B cell (primary cell): ENCODE data around the gene TMEM38A. TPM values are rescaled to one million over a fixed set of nuclear protein-coding genes. Genes with fewer than 3 reads are reported as not detected.

Experiments used
- ATAC-seq: fragments of 200-7000 bp; cut with Tn5 transposase; one replicate; pipeline ENCODE4 v1.10.0; 2021; ENCODE audit warnings: low read depth, mild to moderate bottlenecking, moderate number of reproducible peaks, moderate library complexity
- CTCF ChIA-PET: fragments of 350-600 bp; sonication (Branson Sonifier 250); formaldehyde crosslinking; loops from one replicate; lab custom pipeline; 2021; ENCODE audit warnings: antibody characterized with exemption, inconsistent platforms; lab: Charles Lee
- POLR2A ChIA-PET: fragments of 350-600 bp; sonication (Branson Sonifier 250); formaldehyde crosslinking; loops from one replicate; lab custom pipeline; 2021; ENCODE audit warnings: antibody characterized with exemption; lab: Charles Lee
- DNase-seq: peaks from one replicate; pipeline ENCODE4 v3.0.0; 2013
- H2AFZ ChIP-seq: 2 replicates; pipeline ENCODE4 v1.6.1; 2012; ENCODE audit warnings: mild to moderate bottlenecking, low read depth, low read length; ENCODE audit not compliant: insufficient read depth, poor library complexity, severe bottlenecking
- H3K27ac ChIP-seq, 2 donors: 1 replicate in 1 of 2; 2 replicates in 1 of 2; pipeline ENCODE4 v1.5.1; 2012 to 2013; ENCODE audit warnings: low read length in 2 of 2, mild to moderate bottlenecking in 2 of 2, moderate library complexity in 1 of 2
- H3K27me3 ChIP-seq, 4 experiments: fragments of 200-600 bp in 1 of 4; sonication (generic) in 1 of 4; replicated peaks in 1 of 4; 1 replicate in 2 of 4; 2 replicates in 2 of 4; pipeline versions ENCODE4 v1.6.1 to v1.7.0; 2013 to 2016; ENCODE audit warnings: low read length in 3 of 4, mild to moderate bottlenecking in 2 of 4, mixed read lengths in 1 of 4, moderate library complexity in 1 of 4; ENCODE audit not compliant: insufficient read depth in 4 of 4, control insufficient read depth in 3 of 4; ENCODE audit errors: control extremely low read depth in 1 of 4
- H3K36me3 ChIP-seq, 2 experiments: replicated peaks in 1 of 2; 1 replicate in 1 of 2; 2 replicates in 1 of 2; pipeline versions ENCODE4 v1.6.1 to v1.7.1; 2013; ENCODE audit warnings: low read length in 1 of 2; ENCODE audit not compliant: insufficient read depth in 2 of 2, control insufficient read depth in 1 of 2; ENCODE audit errors: control extremely low read depth in 1 of 2, extremely low read depth in 1 of 2
- H3K4me1 ChIP-seq, 2 donors: fragments of 200-600 bp in 1 of 2; sonication (generic) in 1 of 2; 1 replicate in 1 of 2; 2 replicates in 1 of 2; pipeline versions ENCODE4 v1.5.1 to v1.6.1; 2013 to 2017; ENCODE audit warnings: low read length in 2 of 2; ENCODE audit not compliant: control insufficient read depth in 2 of 2, insufficient read depth in 2 of 2
- H3K4me2 ChIP-seq: replicated peaks from 2 replicates; pipeline ENCODE3; 2012; ENCODE audit warnings: mild to moderate bottlenecking, low read depth, low read length; ENCODE audit not compliant: poor library complexity, severe bottlenecking
- H3K4me3 ChIP-seq, 5 experiments: fragments of 200-600 bp in 1 of 5; sonication (generic) in 1 of 5; 1 replicate in 3 of 5; 2 replicates in 2 of 5; pipeline versions ENCODE4 v1.5.1 to v1.7.0; 2011 to 2016; ENCODE audit warnings: low read length in 4 of 5, mild to moderate bottlenecking in 4 of 5, low read depth in 2 of 5, control low read depth in 1 of 5, moderate library complexity in 1 of 5; ENCODE audit not compliant: insufficient read depth in 1 of 5; ENCODE audit errors: control extremely low read depth in 1 of 5, extremely low read depth in 1 of 5
- H3K79me2 ChIP-seq: fragments of 200-600 bp; sonication (generic); one replicate; pipeline ENCODE4 v1.6.0; 2016; ENCODE audit warnings: low read length; ENCODE audit not compliant: control insufficient read depth, insufficient read depth
- H3K9ac ChIP-seq: fragments of 200-600 bp; sonication (generic); 2 replicates; pipeline ENCODE4 v1.6.1; 2017; ENCODE audit warnings: mild to moderate bottlenecking, low read length, moderate library complexity
- H3K9me3 ChIP-seq, 3 donors: one replicate each; pipeline versions ENCODE4 v1.6.1 to v1.7.1; 2013; ENCODE audit warnings: low read length in 2 of 3; ENCODE audit not compliant: control insufficient read depth in 2 of 3, insufficient read depth in 1 of 3; ENCODE audit errors: control extremely low read depth in 1 of 3
- H4K20me1 ChIP-seq: 2 replicates; pipeline ENCODE4 v1.6.0; 2012; ENCODE audit warnings: mild to moderate bottlenecking, low read length; ENCODE audit not compliant: insufficient read depth, control insufficient read depth, poor library complexity, severe bottlenecking
- H3K27ac Mint-ChIP-seq: one replicate; pipeline ENCODE4 v1.8.0; 2021; ENCODE audit warnings: mixed read lengths
- H3K27me3 Mint-ChIP-seq: one replicate; pipeline ENCODE4 v1.8.0; 2021; ENCODE audit warnings: mixed read lengths
- H3K4me1 Mint-ChIP-seq: one replicate; pipeline ENCODE4 v1.8.0; 2021; ENCODE audit warnings: mixed read lengths
- H3K4me3 Mint-ChIP-seq: one replicate; pipeline ENCODE4 v1.8.0; 2021; ENCODE audit warnings: mixed read lengths
- H3K9me3 Mint-ChIP-seq: one replicate; pipeline ENCODE4 v1.8.0; 2022; ENCODE audit warnings: mixed read lengths; ENCODE audit not compliant: insufficient read depth
- CTCF ChIP-seq: fragments of 200-600 bp; IDR thresholded peaks from one replicate; pipeline ENCODE4 v1.8.0; 2022; ENCODE audit warnings: antibody characterized with exemption, mild to moderate bottlenecking
- EZH2 ChIP-seq: IDR thresholded peaks from 2 replicates; pipeline ENCODE4 v1.6.1; 2012; ENCODE audit warnings: borderline replicate concordance, low read depth, mild to moderate bottlenecking, moderate library complexity, low read length; ENCODE audit not compliant: insufficient read depth, poor library complexity, severe bottlenecking
- WGBS: methylation state at CpG from one replicate; pipeline ENCODE4 v1.1.5; 2013; ENCODE audit warnings: missing lambda C conversion rate; ENCODE audit not compliant: insufficient coverage; 5-methylcytosine and 5-hydroxymethylcytosine counted together
- intact Hi-C: fragments of 100-400 bp; cut with micrococcal nuclease; formaldehyde crosslinking; loops from one replicate; pipeline ENCODE4 v1.10.0; 2022
- polyA plus RNA-seq: library from polyadenylated mRNA; depleted of rRNA; stranded (reverse); fragments of >200 nt; gene quantifications from 2 replicates; pipeline ENCODE4 v1.2.3, GENCODE V29; 2012
- total RNA-seq, 2 donors: library from RNA; stranded (reverse); fragments of 120-200 nt in 1 of 2; gene quantifications; 1 replicate in 1 of 2; 2 replicates in 1 of 2; pipeline versions ENCODE4 v1.2.3 to v1.2.4, GENCODE V29; 2013 to 2022

The TMEM38A gene
- total and polyA plus RNA-seq, 2 donors (not counting 1 experiment from before 2014, with no cell fraction given): 5.7 to 7.1 TPM

GRCh38 chr19:16652854-16653253 lies 8.1 kb upstream of the TMEM38A start:
- intact Hi-C loops: no loop called here
- H3K4me3 Mint-ChIP-seq: no peak overlapping the region
- Histone ChIP-seq H4K20me1 (peaks cover 92% of the 10 kb centered on the region), H3K4me1 (peaks cover 0 to 4% of the 10 kb centered on the region in 2 donors), H3K4me2 (no peak overlapping the region), H3K9me3 (peaks cover 0 to 4% (median 0%) of the 10 kb centered on the region in 3 donors), H3K27me3 (no peaks in the 10 kb centered on the region), H2AFZ (no peak overlapping the region), H3K79me2 (peaks cover 60% of the 10 kb centered on the region), H3K27ac (no peak overlapping the region), H3K4me3 (no peak overlapping the region), H3K36me3 (peaks cover 21 to 69% of the 10 kb centered on the region in 2 experiments), H3K9ac (no peak overlapping the region)
- ATAC-seq: no peak
- WGBS: 98% methylated on average over 7 of the region's 7 CpGs
- POLR2A ChIA-PET: no interaction called here
- no peak for DNase-seq
- peaks cover 17% of the 10 kb centered on the region for H3K4me1 Mint-ChIP-seq
- H3K9me3 Mint-ChIP-seq: no peaks in the 10 kb centered on the region
- CTCF ChIA-PET: no interaction called here
- H3K27ac Mint-ChIP-seq: no peak overlapping the region
- no peak for TF ChIP-seq CTCF
- no peak for TF ChIP-seq EZH2
- no peaks in the 10 kb centered on the region for H3K27me3 Mint-ChIP-seq

- POLR2A ChIA-PET: no interaction called here
- Histone ChIP-seq H3K9me3 (peaks cover 0 to 4% (median 0%) of the 10 kb centered on the region in 3 donors), H3K27ac (no peak overlapping the region), H3K27me3 (no peaks in the 10 kb centered on the region), H3K79me2 (peaks cover 61% of the 10 kb centered on the region), H3K4me1 (peaks cover 11 to 16% of the 10 kb centered on the region in 2 donors), H3K36me3 (peaks cover 18 to 82% of the 10 kb centered on the region in 2 experiments), H4K20me1 (peaks cover 94% of the 10 kb centered on the region), H3K4me2 (no peak overlapping the region), H2AFZ (no peak overlapping the region), H3K9ac (no peak overlapping the region), H3K4me3 (no peak overlapping the region)
- TF ChIP-seq CTCF (no peak), EZH2 (no peak)
- Mint-ChIP-seq H3K9me3 (no peaks in the 10 kb centered on the region), H3K4me1 (peaks cover 28% of the 10 kb centered on the region), H3K27ac (no peak overlapping the region), H3K4me3 (no peak overlapping the region), H3K27me3 (no peaks in the 10 kb centered on the region)
- 100% methylated on average over 3 of the region's 3 CpGs for whole genome bisulfite sequencing
- DNase-seq (no peak), ATAC-seq (no peak)
- CTCF ChIA-PET: no interaction called here
- intact Hi-C loops: no loop called here
Measured at GRCh38 chr19:16654140-16654539, 6.8 kb upstream of the TMEM38A start.
